Middle frontal gyrus (tissue), 1 donor: ENCODE data around the gene CIITA.
"Not testable (repeated sequence)": the region's sequence is repeated elsewhere in the genome, so short reads cannot be mapped to it uniquely, and the experiment has no call there.

Experiments
- DNase-seq: peaks from one replicate; pipeline ENCODE4 v3.0.0-alpha.2; 2015; ENCODE audit warnings: low spot score; ENCODE audit errors: extremely low spot score

The CIITA gene

DNA sequence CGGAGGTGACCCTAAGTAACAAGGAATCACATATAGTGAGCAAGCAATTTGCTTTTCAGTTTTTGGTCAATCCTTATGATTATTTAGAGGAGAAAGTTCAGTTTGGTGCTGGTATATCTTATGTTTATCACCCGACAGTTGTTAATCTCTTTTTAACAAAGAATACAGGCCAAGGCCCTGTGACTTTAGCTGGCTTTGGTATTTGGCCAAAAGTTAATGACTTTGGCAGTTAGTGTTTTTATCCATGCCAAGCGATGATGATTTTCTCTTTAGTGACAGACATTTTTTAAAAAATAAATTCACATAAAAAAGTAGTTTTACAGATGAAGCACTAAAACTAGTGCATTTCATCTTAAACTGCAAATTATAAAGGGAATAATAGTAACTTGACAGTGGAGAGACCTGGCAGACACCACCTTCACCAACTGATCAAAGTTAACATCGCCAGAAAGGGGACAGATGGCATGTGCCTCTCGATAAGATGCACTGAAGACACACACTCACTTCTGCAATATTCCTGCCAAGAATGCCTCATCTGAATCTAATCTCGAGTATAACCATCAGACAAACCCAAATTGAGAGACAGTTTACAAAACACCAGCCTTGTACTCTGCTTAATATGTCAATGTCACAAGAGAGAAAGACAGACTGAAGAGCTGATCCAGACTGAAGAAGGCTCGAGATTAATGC is 58.4 kb downstream of the CIITA start:
- no peak for DNase-seq

DNA sequence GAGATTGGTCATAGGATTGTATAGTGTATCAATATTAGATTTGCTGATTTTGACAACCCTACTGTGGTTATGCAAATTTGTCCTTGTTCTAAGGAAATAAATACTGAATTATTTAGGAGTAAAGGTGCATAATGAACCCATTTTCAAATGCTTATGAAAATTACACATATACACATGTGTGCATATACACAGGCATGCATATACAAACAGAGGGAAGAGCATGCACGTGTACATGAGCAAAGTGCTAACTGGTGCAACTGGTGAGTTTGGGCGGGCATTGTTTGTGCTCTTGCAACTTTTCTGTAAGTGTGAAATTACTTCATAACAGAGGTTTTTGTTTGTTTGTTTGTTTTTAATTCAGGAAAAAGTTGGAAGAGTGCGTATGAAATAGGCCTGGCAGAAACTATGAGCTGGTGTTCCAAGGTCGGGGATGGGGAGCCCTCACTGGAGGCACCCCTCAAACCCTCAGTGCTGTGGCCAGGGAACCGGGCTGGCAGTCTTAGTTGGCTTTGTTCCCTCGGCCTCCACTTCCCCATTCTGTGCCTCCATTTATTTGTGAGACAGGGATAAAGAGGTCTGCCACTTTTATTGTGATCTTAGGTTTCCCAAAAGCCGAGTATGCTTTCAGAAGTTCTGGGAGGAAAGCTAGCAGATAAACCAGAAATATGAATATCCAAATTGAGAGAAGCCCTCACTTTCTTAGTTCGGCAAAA is 59.4 kb downstream of the CIITA start:
- DNase-seq: no peak

DNA sequence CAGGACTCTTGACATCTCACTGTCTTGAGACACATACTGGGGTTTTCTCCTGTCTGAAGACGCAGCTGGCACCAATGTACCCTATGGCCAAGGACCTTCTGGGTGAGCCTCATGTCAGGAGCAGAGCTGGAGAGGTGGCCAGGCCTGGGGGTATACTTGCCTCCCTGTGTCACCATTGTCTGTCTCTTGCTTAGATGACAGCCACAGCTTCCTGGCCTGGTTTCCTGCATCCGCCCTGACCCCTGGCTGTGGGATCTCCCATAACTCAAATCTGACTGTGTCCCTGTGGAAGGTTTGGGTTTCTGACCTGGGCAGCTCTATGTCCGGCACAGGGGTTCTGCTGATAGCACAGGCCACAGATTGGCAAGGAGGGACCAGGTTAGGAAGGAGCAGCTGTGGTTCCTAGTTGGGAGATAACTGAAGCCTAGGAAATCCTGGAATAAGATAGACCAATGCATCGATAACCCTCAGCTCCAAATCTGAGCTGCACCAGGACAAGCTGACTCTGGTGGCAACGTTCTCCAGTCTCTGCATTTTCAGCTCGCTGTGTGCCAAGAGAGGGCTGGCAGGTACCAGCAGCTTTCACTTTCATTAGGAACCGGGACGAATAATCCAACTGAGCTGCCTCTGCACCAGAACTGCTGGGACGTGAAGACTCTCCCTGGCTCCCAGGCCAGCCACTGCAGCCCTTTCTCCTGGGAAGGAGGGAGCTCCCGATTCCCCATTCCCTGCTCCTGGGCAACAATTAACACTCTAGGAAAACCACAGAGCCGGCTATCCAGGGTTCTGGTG is 60.3 kb downstream of the CIITA start:
- DNase-seq: no peak

DNA sequence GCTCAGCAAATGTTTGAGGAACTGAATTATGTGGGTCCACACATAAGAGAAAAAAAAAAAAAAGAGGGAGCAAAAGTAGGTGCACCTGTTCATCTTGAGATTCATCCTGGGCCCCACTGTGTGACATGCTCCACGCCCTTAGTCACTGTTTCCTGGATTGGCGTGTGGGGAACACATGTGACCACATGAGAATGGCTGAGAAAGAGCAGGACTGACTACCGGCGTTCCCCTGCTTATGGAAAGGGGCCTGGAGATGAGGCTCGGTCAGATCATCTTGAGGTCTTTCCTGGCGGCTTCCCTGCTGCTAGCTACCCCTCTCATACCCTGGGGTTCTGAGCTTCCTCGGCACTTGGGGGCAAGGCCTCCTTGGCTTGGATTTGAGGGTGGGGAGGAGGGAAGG is 61.3 kb downstream of the CIITA start:
- DNase-seq: no peak

DNA sequence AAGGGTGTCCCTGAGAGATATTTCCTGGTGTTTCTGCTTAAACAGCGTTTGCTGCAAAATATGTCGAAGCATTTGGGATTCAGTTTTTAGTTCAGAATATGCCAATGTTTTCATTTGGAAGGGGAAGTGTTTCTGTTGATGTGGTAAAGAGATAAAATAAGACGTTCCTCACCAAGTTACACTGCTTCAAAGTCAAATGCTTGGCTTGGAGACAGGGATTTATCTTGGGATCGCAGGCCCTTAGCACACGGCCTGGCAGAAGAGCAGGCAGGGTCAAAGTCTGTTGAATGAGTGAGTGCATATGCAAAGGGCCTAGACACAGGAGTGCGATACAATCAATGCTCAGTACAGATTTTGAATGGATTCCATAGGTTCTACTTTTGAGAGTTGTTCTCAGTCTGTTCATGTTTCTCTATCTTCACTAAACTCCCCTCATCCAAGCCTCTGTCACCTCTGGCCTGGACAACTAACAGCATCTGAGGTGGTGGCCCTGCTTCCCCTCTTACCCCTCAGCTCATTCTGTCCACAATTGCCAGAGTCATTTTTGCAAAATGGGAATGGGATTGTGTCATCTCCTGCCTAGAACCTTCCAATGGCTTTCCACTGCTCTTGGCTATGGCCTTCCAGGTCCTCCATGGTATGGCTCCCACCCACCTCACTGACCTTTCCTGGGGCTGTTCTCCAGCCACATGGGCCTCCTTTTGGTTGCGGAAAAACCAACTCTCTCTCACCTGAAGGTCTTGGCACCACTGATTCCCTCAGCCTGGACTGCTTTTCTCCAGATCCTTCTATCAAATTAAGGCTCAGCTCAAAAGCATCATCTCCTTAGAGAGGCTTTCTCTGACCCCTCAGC is 62.0 kb downstream of the CIITA start:
- no peak for DNase-seq

DNA sequence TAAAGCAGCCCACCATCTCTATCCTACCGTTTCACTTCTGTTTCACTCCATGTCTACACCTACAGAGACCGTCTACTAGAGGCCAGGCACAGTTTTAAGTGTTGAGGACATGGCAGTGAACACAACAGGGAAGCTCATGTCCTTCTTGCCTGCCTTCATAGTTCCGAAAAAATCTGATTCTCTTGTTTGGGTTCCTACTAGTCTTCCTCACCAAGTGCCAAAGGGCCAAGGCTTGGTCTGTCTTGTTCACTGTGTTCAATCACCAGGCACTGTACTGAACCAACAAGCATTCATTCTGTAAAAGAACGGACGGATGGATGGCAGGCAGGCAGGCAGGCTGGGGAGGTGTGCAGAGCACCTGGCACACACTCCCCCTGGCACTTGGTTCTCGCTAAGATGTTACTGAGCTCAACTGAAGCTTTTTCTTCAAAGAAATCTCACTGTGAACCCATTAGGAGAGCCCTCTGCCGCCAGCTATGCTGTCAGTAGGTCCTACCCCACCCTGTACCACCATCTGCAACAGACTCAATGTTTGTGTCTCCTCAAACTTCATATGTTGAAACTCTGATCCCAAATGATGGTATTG is 62.7 kb downstream of the CIITA start:
- DNase-seq: no peak

DNA sequence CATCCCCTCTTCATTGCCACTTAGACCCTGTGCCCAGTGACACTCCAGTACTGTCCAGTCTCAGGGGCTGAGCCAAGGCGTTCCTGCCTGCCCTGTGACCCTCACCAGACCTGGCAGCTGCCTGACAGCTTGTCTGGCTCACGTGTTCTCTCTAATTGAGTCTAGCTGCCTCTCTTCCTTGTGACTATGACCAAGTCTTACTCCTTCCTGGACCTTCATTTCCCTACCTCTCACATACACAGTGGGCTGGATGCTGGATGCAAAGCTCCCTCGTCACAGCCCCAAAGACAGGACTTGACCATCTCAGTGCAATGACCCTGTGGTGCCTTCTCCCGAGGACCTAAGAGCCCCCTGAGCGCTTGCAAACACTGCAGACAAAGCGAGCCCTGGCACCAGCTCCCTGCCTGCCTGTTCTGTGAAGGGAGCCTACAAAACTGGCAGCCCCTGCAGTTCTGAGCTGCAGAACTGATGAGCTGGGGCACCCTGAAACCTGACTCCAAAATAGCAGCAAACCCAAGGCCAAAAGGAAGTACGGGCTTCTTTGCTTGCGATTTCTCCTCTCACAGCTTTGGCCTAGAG is 63.6 kb downstream of the CIITA start:
- no peak for DNase-seq

DNA sequence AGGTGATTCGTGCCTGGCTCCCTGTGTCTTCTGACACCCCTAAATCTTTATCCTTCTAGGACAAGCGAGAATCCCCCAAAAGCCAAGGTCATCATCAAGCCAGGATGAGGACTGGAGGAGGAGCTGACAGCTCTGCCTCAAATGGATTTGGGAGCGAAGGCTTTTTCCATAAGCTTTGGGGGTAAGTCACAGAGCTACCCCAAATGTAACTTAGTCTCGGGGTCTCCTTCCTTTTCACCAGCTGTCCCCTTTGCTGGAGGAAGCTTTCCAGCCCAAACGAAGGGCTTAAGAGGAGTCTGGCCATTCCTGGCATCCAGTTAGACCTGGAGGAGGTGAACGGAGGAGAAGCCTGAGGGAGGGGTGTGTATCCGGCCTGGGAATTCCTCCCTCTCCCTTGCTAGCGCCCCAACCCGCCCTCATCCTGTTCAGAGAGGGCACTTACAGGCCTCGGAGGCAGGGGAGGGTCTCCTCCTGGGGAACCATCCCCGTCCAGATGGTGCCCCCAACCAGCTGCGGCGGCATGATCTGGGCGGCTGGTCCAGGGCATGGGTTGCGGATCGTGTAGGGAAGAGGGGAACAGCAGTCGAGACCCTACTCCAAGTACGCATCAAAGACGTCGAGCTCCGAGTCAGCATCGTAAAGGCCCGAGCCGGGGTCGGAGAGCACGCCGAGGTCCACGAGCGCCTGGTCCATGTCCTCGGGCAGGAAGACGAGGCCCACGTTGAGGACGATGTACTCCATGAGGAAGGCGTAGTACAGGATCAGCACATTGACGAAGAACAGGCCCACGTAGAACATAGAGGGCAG is 64.3 kb downstream of the CIITA start:
- DNase-seq: no peak

DNA sequence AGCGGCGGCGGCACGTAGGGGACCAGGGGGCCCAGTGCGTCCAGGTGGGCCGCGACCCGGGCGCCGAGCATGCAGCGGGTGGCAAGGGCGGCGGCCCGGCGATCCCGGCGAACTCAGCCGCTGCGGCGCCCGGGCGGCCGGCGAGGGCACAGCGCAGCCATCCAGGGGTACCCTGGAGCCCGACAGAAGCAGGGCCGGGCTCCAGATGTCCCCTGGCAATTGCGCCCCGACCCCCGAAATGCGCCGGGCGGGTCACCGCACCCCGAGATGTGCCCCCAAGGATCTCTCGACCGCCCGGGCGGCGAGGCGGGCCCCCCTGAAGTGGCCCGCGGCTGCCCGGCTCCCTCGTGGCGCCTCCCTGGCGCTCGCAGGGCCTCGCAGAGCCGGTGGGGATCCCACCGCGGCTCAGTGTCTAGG is 64.9 kb downstream of the CIITA start:
- not testable (repeated sequence) for DNase-seq

DNA sequence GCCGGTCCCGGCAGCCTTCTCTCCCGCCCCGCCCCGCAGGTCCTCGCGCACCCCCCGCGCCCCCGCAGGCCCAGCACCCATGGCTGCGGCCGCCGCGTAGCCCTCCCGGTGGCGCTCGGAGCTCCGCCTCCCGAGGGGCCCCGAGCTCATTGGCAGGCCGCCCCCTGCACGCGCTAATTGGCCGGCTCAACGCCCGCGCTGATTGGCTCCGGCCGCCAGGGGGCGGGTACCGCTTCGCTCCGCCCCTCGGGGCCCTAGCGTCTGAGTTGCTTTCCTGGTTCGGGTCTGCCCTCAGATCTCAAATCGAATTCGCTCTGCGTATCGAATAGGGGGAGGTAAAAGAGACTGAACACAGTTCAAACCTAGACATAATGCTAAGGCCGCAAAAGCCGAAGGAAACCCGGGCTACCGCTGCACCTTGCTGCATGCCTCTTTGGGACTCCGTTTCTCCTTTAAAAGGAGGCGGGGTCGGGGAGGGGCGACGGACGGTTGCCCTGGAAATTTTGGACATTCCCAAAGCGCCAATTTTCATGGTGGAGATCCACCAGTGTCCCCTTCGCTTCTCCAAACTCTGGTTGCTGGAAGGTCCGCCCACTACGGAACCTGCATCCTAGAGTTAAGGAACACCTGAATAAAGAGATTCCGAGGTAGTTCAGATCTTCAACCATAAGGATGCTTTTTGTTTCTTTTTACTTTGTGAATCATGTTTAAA is 65.5 kb downstream of the CIITA start, which contains the start of gene DEXI:
Gene DEXI, minus strand, starts transcription at position 117 of the 712 bp plus-strand sequence. CDS start 463 bp downstream, outside the sequence.
- DNase-seq: peak; percentile 90

DNA sequence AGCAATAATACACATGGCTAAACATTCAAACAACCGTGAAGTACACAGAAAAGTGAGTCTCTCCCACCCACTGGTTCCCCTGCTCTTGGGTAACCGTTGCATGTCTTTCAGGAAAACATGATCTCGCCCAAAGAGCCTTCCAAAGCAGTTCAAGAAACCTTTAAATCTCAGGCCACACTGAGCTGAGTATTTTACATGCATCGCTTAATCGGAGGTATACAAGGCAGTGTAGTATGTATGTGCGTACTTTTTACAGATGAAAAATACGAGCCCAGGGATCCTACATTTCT is 66.0 kb downstream of the CIITA start:
- DNase-seq: no peak

DNA sequence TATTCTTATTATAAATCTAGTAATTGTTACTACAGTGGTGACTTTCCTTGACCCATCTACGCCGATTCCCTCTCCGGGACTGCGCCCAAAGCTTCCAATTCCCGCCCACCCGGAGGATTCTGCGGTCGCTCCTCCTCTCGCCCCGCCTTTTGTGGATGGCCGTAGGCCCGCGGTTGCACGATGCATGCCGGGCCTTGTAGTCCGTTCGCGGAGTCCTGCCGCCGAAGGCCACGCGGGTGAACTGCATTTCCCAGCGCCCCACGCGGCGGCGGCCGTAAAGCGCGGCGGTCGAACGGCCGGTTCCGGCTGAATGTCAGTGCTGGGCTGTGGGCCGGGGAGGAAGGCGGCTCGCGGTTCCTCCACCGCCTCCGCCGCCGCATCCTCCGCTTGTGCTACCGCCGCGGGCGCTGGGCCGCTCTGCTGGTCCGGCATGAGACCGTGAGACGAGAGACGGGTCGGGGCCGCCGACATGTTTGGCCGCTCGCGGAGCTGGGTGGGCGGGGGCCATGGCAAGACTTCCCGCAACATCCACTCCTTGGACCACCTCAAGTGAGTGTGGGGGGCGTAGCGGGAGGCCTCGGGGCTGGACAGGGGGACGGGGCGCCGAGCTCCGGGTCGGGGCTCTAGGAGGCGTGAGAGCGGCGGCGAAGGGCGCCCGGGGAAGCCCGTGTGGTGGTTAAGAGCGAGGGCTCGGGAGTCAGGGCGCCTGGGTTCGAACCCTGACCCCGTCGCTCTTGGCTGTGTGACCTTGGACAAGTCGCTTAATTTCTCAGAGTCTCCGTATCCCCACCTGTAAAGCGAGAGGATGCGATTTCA is 67.5 kb downstream of the CIITA start, which contains the start of gene CLEC16A:
Gene CLEC16A, plus strand, starts transcription at position 316 of the 816 bp plus-strand sequence. Its CDS starts 154 bp downstream, at position 470.
- DNase-seq: peak; percentile 93

DNA sequence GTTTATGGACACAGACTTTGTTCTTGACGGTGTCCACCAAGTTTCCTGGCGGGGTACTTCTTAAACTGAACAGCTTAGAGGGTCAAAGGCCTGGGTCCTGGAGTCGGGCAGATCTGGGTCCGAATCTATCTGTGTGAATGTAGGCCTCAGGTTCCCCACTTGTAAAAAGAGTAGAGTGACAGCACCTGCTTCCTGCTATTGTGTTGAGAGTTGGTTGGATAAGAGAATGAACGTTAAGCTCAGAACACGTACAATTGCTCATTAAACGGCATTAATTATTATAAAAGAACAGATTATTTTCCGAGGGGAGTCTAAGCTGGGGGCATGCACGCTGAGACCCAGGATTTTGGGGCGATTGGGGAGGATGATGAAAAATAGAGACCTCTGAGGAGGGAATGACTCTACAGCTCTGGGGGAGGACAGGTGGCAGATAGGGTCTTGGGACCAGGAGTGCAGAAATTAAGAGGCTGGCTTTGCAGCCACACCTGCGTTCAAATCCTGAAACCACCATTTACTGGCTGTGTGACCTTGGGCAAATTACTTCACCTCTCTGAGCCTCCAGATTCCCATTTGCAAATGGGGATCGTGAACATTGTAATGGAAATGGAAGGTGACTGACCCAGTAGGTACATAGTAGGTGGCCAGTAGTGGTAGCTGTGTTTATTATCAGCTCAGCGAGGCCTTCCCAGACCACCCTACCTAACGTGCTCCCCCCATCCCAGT is 68.2 kb downstream of the CIITA start:
- DNase-seq: no peak

DNA sequence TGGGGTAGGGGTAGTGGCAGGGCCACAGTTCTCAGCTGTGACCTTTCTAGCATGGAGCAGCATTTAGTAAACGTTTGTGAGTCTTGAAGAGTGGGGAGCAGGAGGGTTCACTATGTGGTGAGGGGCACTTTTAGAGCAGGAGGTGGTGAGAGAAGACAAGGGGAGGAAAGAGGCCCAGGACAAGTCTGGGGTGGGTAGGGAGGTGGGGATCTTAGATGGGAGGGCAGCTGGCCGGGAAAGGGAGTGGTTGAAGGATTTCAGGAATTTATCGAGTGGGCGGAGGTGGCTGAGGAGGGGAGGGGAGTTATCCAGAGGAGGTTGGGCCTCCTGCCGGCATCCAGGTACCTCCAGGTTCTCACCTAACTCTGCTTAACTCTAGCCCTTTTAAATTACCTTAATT is 69.3 kb downstream of the CIITA start:
- DNase-seq: no peak

DNA sequence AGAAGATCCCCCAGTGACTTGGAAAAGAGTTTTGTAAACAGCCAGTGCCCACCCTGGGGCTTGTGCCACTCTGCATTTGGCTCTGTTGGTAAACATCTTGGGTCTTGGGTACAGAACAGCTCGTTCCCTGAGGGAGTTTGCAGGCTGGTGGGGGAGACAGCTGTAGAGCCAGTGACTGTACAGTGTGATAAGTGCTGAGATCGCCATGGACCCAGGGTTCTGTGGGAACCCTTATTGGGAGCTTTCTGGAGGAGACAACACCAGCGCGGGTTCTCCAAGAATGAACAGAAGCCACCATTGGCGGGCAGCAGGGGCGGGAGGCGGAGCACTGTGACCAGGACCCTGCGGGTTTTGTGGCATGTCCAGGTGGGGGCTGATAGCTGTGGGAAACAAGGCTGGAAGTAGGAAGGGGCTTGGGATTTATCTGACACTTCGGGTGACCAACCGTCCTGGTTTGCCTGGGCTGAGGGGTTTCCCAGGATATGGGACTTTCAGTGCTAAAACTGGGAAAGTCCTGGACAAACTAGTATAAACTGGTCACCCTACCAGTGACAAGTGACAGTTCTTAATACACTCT is 70.3 kb downstream of the CIITA start:
- DNase-seq: no peak

DNA sequence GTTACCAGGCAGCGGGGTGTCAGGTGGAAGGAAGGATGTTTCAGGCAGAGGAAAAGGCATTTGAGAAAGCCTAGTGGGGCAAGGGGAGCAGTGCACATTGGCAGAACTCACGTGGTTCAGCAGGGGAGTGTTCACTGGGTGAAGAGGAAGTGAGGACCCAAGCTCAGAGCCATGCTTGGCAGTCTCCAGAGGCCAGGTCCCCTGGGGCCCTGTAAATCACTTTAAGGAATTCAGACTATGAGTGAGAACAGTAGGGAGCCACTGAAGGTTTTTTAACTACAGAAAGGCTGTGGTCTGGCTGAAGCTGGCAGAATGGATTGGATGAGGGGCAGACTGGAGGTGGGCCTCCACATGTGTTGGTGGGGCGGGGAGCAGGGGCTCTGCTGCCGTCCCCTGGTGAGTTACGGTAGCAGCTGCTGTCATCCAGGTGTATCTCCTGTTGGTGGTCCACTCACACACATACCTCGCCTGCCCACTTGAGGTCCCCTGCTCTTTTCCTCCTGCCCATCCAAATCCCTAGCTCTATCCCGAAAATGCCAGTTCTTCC is 72.5 kb downstream of the CIITA start:
- DNase-seq: no peak

DNA sequence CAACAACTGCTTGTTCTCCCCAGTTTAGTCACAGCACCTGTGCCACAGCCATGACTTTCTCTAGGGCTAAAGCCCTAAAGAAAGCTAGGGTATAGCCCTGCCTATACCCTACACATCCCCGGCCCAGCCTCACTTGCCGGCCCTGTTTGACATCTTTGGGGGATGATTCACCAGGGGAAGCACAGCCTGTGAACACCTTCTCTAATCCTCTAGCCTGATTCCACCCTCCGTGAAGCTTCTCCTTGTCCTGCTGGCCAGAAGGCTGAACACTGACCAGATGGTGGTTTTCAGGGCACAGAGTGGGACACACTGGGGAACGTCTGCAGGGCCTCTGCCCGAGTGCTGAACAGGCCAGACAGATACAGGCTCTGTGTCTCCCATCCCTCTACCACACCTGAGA is 73.4 kb downstream of the CIITA start:
- no peak for DNase-seq
